H9 (cell line): ENCODE data around the gene SKIDA1. TPM values are rescaled to one million over a fixed set of nuclear protein-coding genes. Genes with fewer than 3 reads are reported as not detected.

ENCODE experiments used
- DNase-seq: peaks from one replicate; pipeline ENCODE4 v3.0.0-alpha.2; 2017
- H2AFZ ChIP-seq: one replicate; pipeline ENCODE4 v1.6.1; 2013; ENCODE audit warnings: mild to moderate bottlenecking, low read length, control low read depth, moderate library complexity
- H2AK5ac ChIP-seq: 2 replicates; pipeline ENCODE4 v1.6.1; 2013; ENCODE audit warnings: low read length, control low read depth, mixed read lengths; ENCODE audit not compliant: insufficient read length
- H2BK120ac ChIP-seq: one replicate; pipeline ENCODE4 v1.6.1; 2013; ENCODE audit warnings: low read depth, mild to moderate bottlenecking, low read length, control low read depth, inconsistent platforms; ENCODE audit not compliant: poor library complexity, severe bottlenecking
- H2BK12ac ChIP-seq: 2 replicates; pipeline ENCODE4 v1.6.1; 2013; ENCODE audit warnings: low read length, control low read depth, mixed read lengths, low read depth; ENCODE audit not compliant: insufficient read length
- H2BK15ac ChIP-seq: 2 replicates; pipeline ENCODE4 v1.6.1; 2013; ENCODE audit warnings: low read depth, low read length, control low read depth
- H2BK20ac ChIP-seq: one replicate; pipeline ENCODE4 v1.6.1; 2013; ENCODE audit warnings: low read depth, mild to moderate bottlenecking, low read length, control low read depth, inconsistent platforms; ENCODE audit not compliant: poor library complexity, severe bottlenecking
- H2BK5ac ChIP-seq: 2 replicates; pipeline ENCODE4 v1.6.1; 2013; ENCODE audit warnings: low read length, control low read depth, mixed read lengths; ENCODE audit not compliant: insufficient read length
- H3K14ac ChIP-seq: 2 replicates; pipeline ENCODE4 v1.6.1; 2013; ENCODE audit warnings: low read length, control low read depth; ENCODE audit not compliant: insufficient read depth
- H3K18ac ChIP-seq: 2 replicates; pipeline ENCODE4 v1.6.1; 2013; ENCODE audit warnings: low read depth, mild to moderate bottlenecking, mixed read lengths, low read length, control low read depth; ENCODE audit not compliant: insufficient read length
- H3K23ac ChIP-seq: 2 replicates; pipeline ENCODE4 v1.6.1; 2013; ENCODE audit warnings: low read length, control low read depth, mixed read lengths, low read depth; ENCODE audit not compliant: insufficient read length
- H3K23me2 ChIP-seq: 2 replicates; pipeline ENCODE4 v1.6.1; 2013; ENCODE audit warnings: low read depth, mild to moderate bottlenecking, mixed read lengths, low read length, control low read depth; ENCODE audit not compliant: insufficient read length, poor library complexity, severe bottlenecking
- H3K27ac ChIP-seq: 2 replicates; pipeline ENCODE4 v1.5.1; 2013; ENCODE audit warnings: low read length, control low read depth, mixed read lengths, low read depth; ENCODE audit not compliant: insufficient read length
- H3K27me3 ChIP-seq: 2 replicates; pipeline ENCODE4 v1.6.1; 2013; ENCODE audit warnings: low read length, control low read depth, inconsistent platforms; ENCODE audit not compliant: insufficient read depth
- H3K4ac ChIP-seq: 2 replicates; pipeline ENCODE4 v1.6.1; 2013; ENCODE audit warnings: low read depth, mild to moderate bottlenecking, control low read depth, inconsistent platforms, low read length, moderate library complexity
- H3K4me1 ChIP-seq: 2 replicates; pipeline ENCODE4 v1.6.1; 2013; ENCODE audit warnings: low read length, control low read depth, inconsistent platforms; ENCODE audit not compliant: insufficient read depth
- H3K4me2 ChIP-seq: 2 replicates; pipeline ENCODE4 v1.6.1; 2013; ENCODE audit warnings: low read length, control low read depth, mixed read lengths; ENCODE audit not compliant: insufficient read length, insufficient read depth
- H3K56ac ChIP-seq: 2 replicates; pipeline ENCODE4 v1.6.1; 2013; ENCODE audit warnings: low read depth, mild to moderate bottlenecking, mixed read lengths, low read length, control low read depth; ENCODE audit not compliant: insufficient read length
- H3K79me1 ChIP-seq: 2 replicates; pipeline ENCODE4 v1.6.1; 2013; ENCODE audit warnings: low read depth, mild to moderate bottlenecking, moderate library complexity, low read length, control low read depth, inconsistent platforms; ENCODE audit not compliant: insufficient read depth, poor library complexity, severe bottlenecking
- H3K79me2 ChIP-seq: 2 replicates; pipeline ENCODE4 v1.6.1; 2013; ENCODE audit warnings: low read length, control low read depth, inconsistent platforms; ENCODE audit not compliant: insufficient read depth
- H3K9ac ChIP-seq: 2 replicates; pipeline ENCODE4 v1.6.1; 2013; ENCODE audit warnings: low read length, control low read depth, mixed read lengths; ENCODE audit not compliant: insufficient read length; ENCODE audit errors: extremely low read depth
- H3K9me3 ChIP-seq: one replicate; pipeline ENCODE4 v1.6.1; 2013; ENCODE audit warnings: low read depth, low read length, inconsistent platforms; ENCODE audit not compliant: control insufficient read depth
- H3T11ph ChIP-seq: one replicate; pipeline ENCODE4 v1.6.1; 2013; ENCODE audit warnings: mild to moderate bottlenecking, low read length, control low read depth, inconsistent platforms
- H4K20me1 ChIP-seq: one replicate; pipeline ENCODE4 v1.6.1; 2013; ENCODE audit not compliant: control insufficient read depth, insufficient read length, insufficient read depth
- H4K5ac ChIP-seq: 2 replicates; pipeline ENCODE4 v1.6.1; 2013; ENCODE audit warnings: low read depth, mild to moderate bottlenecking, mixed read lengths, low read length, control low read depth; ENCODE audit not compliant: insufficient read length
- H4K8ac ChIP-seq: replicated peaks from 2 replicates; pipeline ENCODE4 v1.6.1; 2013; ENCODE audit warnings: low read length, control low read depth, mixed read lengths, low read depth; ENCODE audit not compliant: insufficient read length
- H4K91ac ChIP-seq: 2 replicates; pipeline ENCODE4 v1.6.1; 2013; ENCODE audit warnings: low read depth, mild to moderate bottlenecking, moderate library complexity, mixed read lengths, low read length, control low read depth; ENCODE audit not compliant: insufficient read length
- H3K27ac Mint-ChIP-seq, 3 experiments: 2 replicates in 2 of 3; 3 replicates in 1 of 3; pipeline ENCODE4 v1.8.0; 2020 to 2021; ENCODE audit warnings: mixed read lengths in 3 of 3, mild to moderate bottlenecking in 1 of 3, moderate library complexity in 1 of 3
- H3K27me3 Mint-ChIP-seq: 2 replicates; pipeline ENCODE4 v1.8.0; 2021; ENCODE audit warnings: low read depth, mild to moderate bottlenecking, moderate library complexity, mixed read lengths
- H3K36me3 Mint-ChIP-seq, 3 experiments: 2 replicates in 2 of 3; 3 replicates in 1 of 3; pipeline ENCODE4 v1.8.0; 2020 to 2021; ENCODE audit warnings: low read depth in 3 of 3, mixed read lengths in 3 of 3; ENCODE audit not compliant: insufficient read depth in 1 of 3
- H3K4me1 Mint-ChIP-seq, 2 experiments: 2 replicates each; pipeline ENCODE4 v1.8.0; 2020; ENCODE audit warnings: mixed read lengths in 2 of 2
- H3K4me3 Mint-ChIP-seq, 2 experiments: 2 replicates in 1 of 2; 3 replicates in 1 of 2; pipeline ENCODE4 v1.8.0; 2020 to 2021; ENCODE audit warnings: mild to moderate bottlenecking in 2 of 2, mixed read lengths in 2 of 2, moderate library complexity in 1 of 2
- H3K9me3 Mint-ChIP-seq, 2 experiments: 2 replicates in 1 of 2; 3 replicates in 1 of 2; pipeline ENCODE4 v1.8.0; 2020; ENCODE audit warnings: mild to moderate bottlenecking in 2 of 2, mixed read lengths in 2 of 2, moderate library complexity in 1 of 2
- CTCF ChIP-seq: fragments of 200-600 bp; sonication (generic); conservative IDR thresholded peaks from 3 replicates; pipeline ENCODE4 v1.8.0; 2021; ENCODE audit warnings: antibody characterized with exemption, mild to moderate bottlenecking
- WGBS: extraction: QIAGEN DNeasy Blood & Tissue Kit; methylation state at CpG from one replicate; pipeline ENCODE4 v1.1.7; 2013; ENCODE audit warnings: missing lambda C conversion rate, low lambda C conversion rate, mixed read lengths; ENCODE audit not compliant: insufficient read length; ENCODE audit errors: extremely low coverage; 5-methylcytosine and 5-hydroxymethylcytosine counted together
- total RNA-seq: library from RNA; stranded (reverse); gene quantifications from 2 replicates; pipeline ENCODE4 v1.2.1, GENCODE V29; 2021

Gene SKIDA1
- total RNA-seq, 1 experiment from 2014 or later: 5.9 TPM

GRCh38 chr10:21495002-21495751, 30.3 kb downstream of the SKIDA1 start:
- no CpG with 5 or more reads among the region's 42 CpGs for WGBS
- peak overlapping the region; percentile 10 for H3K9ac ChIP-seq
- no peak overlapping the region for H4K8ac ChIP-seq
- H3K36me3 Mint-ChIP-seq: peaks cover 2 to 13% (median 9%) of the 10 kb centered on the region in 3 experiments; a peak in 5 of 7 replicates
- H3K9me3 Mint-ChIP-seq: no peaks in the 10 kb centered on the region; a peak in 1 of 5 replicates
- no peak overlapping the region for H3K27ac ChIP-seq
- H3K79me1 ChIP-seq: no peaks in the 10 kb centered on the region
- H3K27me3 ChIP-seq: peaks cover 19% of the 10 kb centered on the region; the same call in 1 of the 2 replicates
- H3K14ac ChIP-seq: peak overlapping the region; percentile 55; the same call in 1 of the 2 replicates
- no peak for DNase-seq
- no peak for TF ChIP-seq CTCF
- peak overlapping the region; percentile 63 for H3K18ac ChIP-seq
- H3K9me3 ChIP-seq: no peaks in the 10 kb centered on the region
- H4K5ac ChIP-seq: no peak overlapping the region
- peaks cover 37% of the 10 kb centered on the region for H3K23me2 ChIP-seq
- H3K4me1 ChIP-seq: 0 out of 2 replicates have a peak, but pooled peaks cover 4% of the 10 kb centered on the region
- peaks cover 37 to 48% of the 10 kb centered on the region in 2 experiments for H3K4me1 Mint-ChIP-seq
- H3K23ac ChIP-seq: no peak overlapping the region
- no peak overlapping the region; the same call in 1 of the 2 replicates for H2BK15ac ChIP-seq
- no peak overlapping the region for H2BK120ac ChIP-seq
- H2BK12ac ChIP-seq: no peak overlapping the region
- H3K4ac ChIP-seq: no peak overlapping the region
- peak overlapping the region; percentile 34 to 68 (median 52); a peak in 4 of 7 replicates for H3K27ac Mint-ChIP-seq
- H2BK20ac ChIP-seq: no peak overlapping the region
- peak overlapping the region; percentile 78 to 88 for H3K4me3 Mint-ChIP-seq
- no peak overlapping the region for H3T11ph ChIP-seq
- H4K91ac ChIP-seq: no peak overlapping the region
- peaks cover 28% of the 10 kb centered on the region for H3K27me3 Mint-ChIP-seq
- no peak overlapping the region for H2AFZ ChIP-seq
- no peak overlapping the region for H2AK5ac ChIP-seq
- no peak overlapping the region for H2BK5ac ChIP-seq
- no peaks in the 10 kb centered on the region for H4K20me1 ChIP-seq
- no peak overlapping the region for H3K56ac ChIP-seq
- H3K79me2 ChIP-seq: no peaks in the 10 kb centered on the region
- peak overlapping the region; percentile 70 for H3K4me2 ChIP-seq
